Keratinocyte (primary cell): ENCODE results near the gene ZIC3. TPM values are rescaled to one million over a fixed set of nuclear protein-coding genes. Genes with fewer than 3 reads are reported as not detected.
A peak's percentile ranks its signal among the peaks of the same experiment; 100 is the strongest.
"Not testable (repeated sequence)": the region's sequence is repeated elsewhere in the genome, so short reads cannot be mapped to it uniquely, and the experiment has no call there.

ENCODE experiments used
- DNase-seq: peaks from one replicate; pipeline ENCODE4 v3.0.0-alpha.2; 2011; ENCODE audit warnings: low read depth, missing footprints, low spot score
- FAIRE-seq: peaks from 2 replicates; lab custom pipeline; 2011; peaks lifted over from hg19 to GRCh38; lab: Jason Lieb, UNC
- H2AFZ ChIP-seq: 2 replicates; pipeline ENCODE4 v1.6.0; 2012; ENCODE audit warnings: low read length, control low read depth, inconsistent platforms; ENCODE audit not compliant: control insufficient read depth
- H3K27ac ChIP-seq: 2 replicates; pipeline ENCODE4 v1.5.1; 2011; ENCODE audit warnings: low read length; ENCODE audit not compliant: control insufficient read depth, insufficient read depth
- H3K27me3 ChIP-seq: 3 replicates; pipeline ENCODE4 v1.6.0; 2011; ENCODE audit warnings: low read length; ENCODE audit not compliant: control insufficient read depth, insufficient read depth; ENCODE audit errors: extremely low read depth
- H3K36me3 ChIP-seq, 2 experiments: 2 replicates in 1 of 2; 3 replicates in 1 of 2; pipeline ENCODE4 v1.5.1; 2011; ENCODE audit warnings: low read length in 2 of 2, mild to moderate bottlenecking in 1 of 2; ENCODE audit not compliant: control insufficient read depth in 2 of 2, insufficient read depth in 2 of 2; ENCODE audit errors: extremely low read depth in 1 of 2
- H3K4me1 ChIP-seq: 3 replicates; pipeline ENCODE4 v1.5.1; 2011; ENCODE audit warnings: low read length; ENCODE audit not compliant: control insufficient read depth, insufficient read depth; ENCODE audit errors: extremely low read depth
- H3K4me2 ChIP-seq: 3 replicates; pipeline ENCODE4 v1.6.0; 2011; ENCODE audit warnings: low read depth, low read length; ENCODE audit not compliant: control insufficient read depth, insufficient read depth; ENCODE audit errors: extremely low read depth
- H3K4me3 ChIP-seq, 3 experiments: fragments of 200-600 bp in 1 of 3; sonication (generic) in 1 of 3; 2 replicates in 2 of 3; 3 replicates in 1 of 3; pipeline ENCODE4 v1.5.1; 2011 to 2016; ENCODE audit warnings: low read length in 3 of 3, mild to moderate bottlenecking in 3 of 3, control low read depth in 2 of 3, inconsistent platforms in 1 of 3, low read depth in 1 of 3, mixed read lengths in 1 of 3, mixed run types in 1 of 3, moderate library complexity in 1 of 3; ENCODE audit not compliant: control insufficient read depth in 2 of 3, insufficient read depth in 2 of 3; ENCODE audit errors: extremely low read depth in 1 of 3
- H3K79me2 ChIP-seq: 2 replicates; pipeline ENCODE4 v1.6.0; 2012; ENCODE audit warnings: low read length; ENCODE audit not compliant: control insufficient read depth, insufficient read depth
- H3K9ac ChIP-seq: 3 replicates; pipeline ENCODE4 v1.6.0; 2011; ENCODE audit warnings: low read length; ENCODE audit not compliant: control insufficient read depth, insufficient read depth; ENCODE audit errors: extremely low read depth
- H3K9me1 ChIP-seq: 3 replicates; pipeline ENCODE4 v1.6.0; 2011; ENCODE audit warnings: low read length; ENCODE audit not compliant: control insufficient read depth, insufficient read depth; ENCODE audit errors: extremely low read depth
- H3K9me3 ChIP-seq: 2 replicates; pipeline ENCODE4 v1.5.1; 2012; ENCODE audit warnings: low read depth, low read length; ENCODE audit not compliant: control insufficient read depth
- H4K20me1 ChIP-seq: 3 replicates; pipeline ENCODE4 v1.6.0; 2011; ENCODE audit warnings: low read length; ENCODE audit not compliant: control insufficient read depth, insufficient read depth; ENCODE audit errors: extremely low read depth
- CTCF ChIP-seq, 3 experiments: IDR thresholded peaks in 1 of 3; conservative IDR thresholded peaks in 1 of 3; optimal IDR thresholded peaks in 1 of 3; 2 replicates in 2 of 3; 3 replicates in 1 of 3; pipeline versions ENCODE3 to v1.5.1; 2011; ENCODE audit warnings: low read length in 3 of 3, mild to moderate bottlenecking in 3 of 3, moderate library complexity in 2 of 3, control low read depth in 1 of 3, inconsistent platforms in 1 of 3; ENCODE audit not compliant: insufficient read depth in 2 of 3; ENCODE audit errors: extremely low read depth in 1 of 3
- EZH2 ChIP-seq: IDR thresholded peaks from one replicate; pipeline ENCODE4 v1.6.1; 2012; ENCODE audit warnings: inconsistent platforms, mild to moderate bottlenecking, low read length, moderate library complexity
- dilution Hi-C: fragments of 300-500 bp; cut with MboI; formaldehyde crosslinking; loops from one replicate; pipeline ENCODE4 v1.7.0; 2020; ENCODE audit warnings: low sequenced_read_pairs; ENCODE audit not compliant: extremely low pct_ligation_motif_present
- polyA plus RNA-seq, 5 experiments: library from polyadenylated mRNA; depleted of rRNA in 3 of 5; stranded (reverse) in 3 of 5; stranded (forward) in 1 of 5; unstranded in 1 of 5; fragments of >200 nt; gene quantifications; 1 replicate in 1 of 5; 2 replicates in 3 of 5; 3 replicates in 1 of 5; pipeline versions ENCODE4 v1.2.1 to v1.2.3, GENCODE V29; 2011 to 2012; ENCODE audit warnings: missing spikeins in 2 of 5, low read depth in 1 of 5, low replicate concordance in 1 of 5

Gene ZIC3
- polyA plus RNA-seq, 1 donor (not counting 4 experiments of a cell fraction or from before 2014, with no cell fraction given) = not detected

GRCh38 chrX:137549851-137550664 lies 15.9 kb upstream of the ZIC3 start:
- Histone ChIP-seq H3K4me2 (no peak overlapping the region), H3K27me3 (peaks cover 55% of the 10 kb centered on the region), H3K9me1 (no peaks in the 10 kb centered on the region), H3K9me3 (peaks cover 9% of the 10 kb centered on the region), H4K20me1 (no peaks in the 10 kb centered on the region), H3K9ac (no peak overlapping the region), H2AFZ (no peak overlapping the region), H3K4me3 (no peak overlapping the region), H3K27ac (no peak overlapping the region), H3K79me2 (no peaks in the 10 kb centered on the region), H3K4me1 (no peaks in the 10 kb centered on the region), H3K36me3 (no peaks in the 10 kb centered on the region)
- dilution Hi-C loops = no loop called here
- TF ChIP-seq EZH2 (peak; percentile 28), CTCF (optimal IDR thresholded peaks at IDR 0.05 in 1 of 3, IDR thresholded peaks at IDR 0.05 in 1 of 3, conservative IDR thresholded peaks at IDR 0.05 in 1 of 3; ENCODE audit: extremely low read depth in 1 of 3, insufficient read depth in 2 of 3, low read length in 3 of 3) (no peak)
- DNase-seq (no peak), FAIRE-seq (no peak)

GRCh38 chrX:137550665-137551261 lies 15.2 kb upstream of the ZIC3 start:
- Histone ChIP-seq H2AFZ (no peak overlapping the region), H3K9ac (no peak overlapping the region), H3K27ac (no peak overlapping the region), H3K27me3 (peaks cover 51% of the 10 kb centered on the region), H3K9me1 (no peaks in the 10 kb centered on the region), H3K9me3 (peaks cover 9% of the 10 kb centered on the region), H4K20me1 (no peaks in the 10 kb centered on the region), H3K4me2 (no peak overlapping the region), H3K79me2 (no peaks in the 10 kb centered on the region), H3K4me1 (no peaks in the 10 kb centered on the region), H3K36me3 (no peaks in the 10 kb centered on the region), H3K4me3 (no peak overlapping the region)
- no peak for FAIRE-seq
- TF ChIP-seq EZH2 (no peak), CTCF (optimal IDR thresholded peaks at IDR 0.05 in 1 of 3, IDR thresholded peaks at IDR 0.05 in 1 of 3, conservative IDR thresholded peaks at IDR 0.05 in 1 of 3; ENCODE audit: extremely low read depth in 1 of 3, insufficient read depth in 2 of 3, low read length in 3 of 3) (no peak)
- DNase-seq = no peak
- dilution Hi-C loops = no loop called here

GRCh38 chrX:137552098-137552497 lies 13.8 kb upstream of the ZIC3 start:
- H3K27ac ChIP-seq, H3K79me2 ChIP-seq, H2AFZ ChIP-seq, H3K36me3 ChIP-seq, H3K4me3 ChIP-seq, H3K9me3 ChIP-seq, H3K4me1 ChIP-seq, H3K9me1 ChIP-seq, H3K4me2 ChIP-seq, H4K20me1 ChIP-seq, dilution Hi-C loops, FAIRE-seq, DNase-seq, H3K9ac ChIP-seq: not testable (repeated sequence)
- peaks cover 37% of the 10 kb centered on the region for H3K27me3 ChIP-seq
